Measurements from ENCODE around the gene BMERB1.
"Not testable (repeated sequence)": the region's sequence is repeated elsewhere in the genome, so short reads cannot be mapped to it uniquely, and the experiment has no call there.

Gene BMERB1

DNA sequence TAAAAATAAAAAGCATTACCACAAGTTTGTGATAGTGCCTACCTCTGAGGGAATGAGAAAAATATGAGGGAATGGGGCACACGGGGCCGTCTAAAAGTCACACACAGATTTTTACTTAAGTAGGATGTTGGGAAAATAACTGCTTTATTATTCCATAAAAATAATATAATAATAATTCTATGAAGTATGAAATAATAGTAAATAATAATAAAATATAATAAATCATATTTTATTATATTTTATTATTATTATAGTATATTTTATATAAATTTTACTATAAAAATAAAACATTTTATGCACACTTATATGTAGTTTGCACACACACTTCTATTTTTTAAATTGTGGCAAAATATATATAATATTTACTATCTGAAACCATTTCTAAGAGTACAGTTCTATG is 92.3 kb downstream of the BMERB1 start:
- no peak for DNase-seq

DNA sequence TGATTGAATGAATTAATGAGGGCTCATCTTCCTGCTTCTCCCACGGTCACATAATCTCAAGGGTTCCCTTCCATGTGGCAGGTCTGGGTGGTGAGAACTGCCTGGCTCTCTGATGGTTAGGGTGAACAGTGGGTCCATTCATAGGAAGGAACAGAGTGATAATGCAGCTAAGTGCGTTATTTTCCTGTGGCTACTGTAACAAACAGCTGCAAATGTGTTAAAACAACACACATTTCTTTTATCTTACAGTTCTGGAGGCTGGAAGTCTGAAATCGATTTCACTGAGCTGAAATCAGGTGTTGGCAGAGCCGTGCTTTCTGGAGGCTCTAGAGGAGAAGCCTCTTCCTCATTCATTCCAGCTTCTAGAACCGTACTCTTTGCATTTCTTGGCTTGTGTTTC is 95.3 kb downstream of the BMERB1 start:
- DNase-seq: no peak

DNA sequence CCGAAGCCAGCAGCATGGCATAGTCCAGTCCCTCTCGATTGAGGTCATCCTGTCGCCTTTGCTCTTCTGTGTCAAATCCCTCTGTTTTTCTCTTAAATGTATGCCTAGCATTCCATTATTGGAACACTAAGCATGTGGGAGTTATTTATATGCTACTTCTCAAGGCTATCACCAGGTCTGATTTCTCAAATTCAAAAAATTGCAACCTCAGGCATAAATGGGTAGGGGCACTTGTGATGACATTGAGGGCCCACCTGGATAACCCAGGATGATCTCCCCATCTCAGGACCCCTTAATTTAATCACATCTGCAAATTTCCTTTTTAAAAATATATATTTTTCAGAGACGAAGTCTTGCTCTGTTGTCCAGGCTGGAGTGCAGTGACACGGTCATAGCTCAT is 95.7 kb downstream of the BMERB1 start:
- DNase-seq: no peak

DNA sequence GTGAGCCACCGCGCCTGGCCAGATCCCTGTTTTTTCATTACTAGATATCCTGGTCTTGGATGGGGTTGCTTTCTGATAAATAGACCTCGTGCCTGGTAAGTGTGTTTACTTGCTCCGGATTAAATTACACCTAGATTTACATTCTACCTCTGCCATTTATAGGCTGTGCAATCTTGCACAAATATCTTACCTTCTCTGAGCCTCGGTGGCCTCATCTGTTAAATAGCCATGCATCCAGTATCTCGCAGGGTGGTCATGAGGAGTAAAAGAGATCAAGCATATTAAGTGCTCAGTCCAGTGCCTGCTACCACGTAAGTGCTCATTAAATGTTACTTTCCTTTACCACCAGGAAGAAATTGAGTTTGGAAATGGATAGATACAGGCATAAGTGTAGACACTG is 98.4 kb downstream of the BMERB1 start:
- DNase-seq: no peak

DNA sequence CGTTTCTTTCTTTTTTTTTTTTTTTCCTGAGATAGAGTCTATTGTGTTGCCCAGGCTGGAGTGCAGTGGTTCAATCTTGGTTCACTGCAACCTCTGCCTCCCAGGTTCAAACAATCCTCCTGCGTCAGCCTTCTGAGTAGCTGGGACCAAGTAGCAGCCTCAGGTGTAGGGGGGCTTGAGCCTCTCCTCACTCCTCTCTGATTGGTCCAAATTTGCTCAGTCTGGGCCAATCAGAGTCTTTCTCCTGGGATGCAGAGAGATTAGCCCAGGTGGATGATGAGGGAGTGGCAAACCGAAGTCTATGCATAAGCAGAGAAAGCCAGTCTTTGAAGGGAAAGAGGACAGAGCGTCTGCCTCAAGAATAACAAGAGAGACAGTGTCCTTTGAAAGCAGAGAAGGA is 99.0 kb downstream of the BMERB1 start:
- DNase-seq: no peak

DNA sequence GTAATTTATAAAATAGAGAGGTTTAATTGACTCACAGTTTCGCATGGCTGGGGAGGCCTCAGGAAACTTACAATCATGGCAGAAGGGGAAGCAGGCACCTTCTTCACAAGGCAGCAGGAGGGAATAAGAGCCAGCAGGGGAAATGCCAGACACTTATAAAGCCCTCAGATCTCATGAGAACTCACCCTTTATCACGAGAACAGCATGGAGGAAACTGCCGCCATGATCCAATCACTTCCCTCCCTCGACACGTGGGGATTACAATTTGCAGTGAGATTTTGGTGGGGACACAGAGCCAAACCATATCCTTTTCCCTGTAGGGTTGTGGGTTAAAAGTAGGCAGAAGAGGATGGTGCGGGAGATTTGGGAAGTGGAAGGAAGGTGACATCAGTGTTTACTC is 101.4 kb downstream of the BMERB1 start:
- no peak for DNase-seq

DNA sequence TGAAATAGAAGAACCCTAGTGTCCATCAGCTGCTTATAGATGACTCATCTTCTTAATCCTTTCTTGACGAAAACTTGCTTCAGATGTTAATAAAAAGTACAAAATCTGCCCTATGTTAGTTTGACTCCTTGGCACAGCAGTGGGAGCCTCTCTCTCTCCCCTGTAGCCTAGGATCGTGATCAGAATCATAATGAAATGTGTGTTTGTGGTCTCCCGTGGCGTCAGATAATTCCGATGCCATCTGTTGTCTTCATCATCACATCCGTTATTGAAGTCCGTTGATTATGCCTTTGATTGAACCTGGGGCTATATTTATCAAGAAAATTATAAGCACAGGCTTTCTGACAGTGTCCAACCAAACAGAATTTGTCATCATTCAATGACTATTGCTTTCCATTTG is 102.5 kb downstream of the BMERB1 start:
- no peak for DNase-seq

DNA sequence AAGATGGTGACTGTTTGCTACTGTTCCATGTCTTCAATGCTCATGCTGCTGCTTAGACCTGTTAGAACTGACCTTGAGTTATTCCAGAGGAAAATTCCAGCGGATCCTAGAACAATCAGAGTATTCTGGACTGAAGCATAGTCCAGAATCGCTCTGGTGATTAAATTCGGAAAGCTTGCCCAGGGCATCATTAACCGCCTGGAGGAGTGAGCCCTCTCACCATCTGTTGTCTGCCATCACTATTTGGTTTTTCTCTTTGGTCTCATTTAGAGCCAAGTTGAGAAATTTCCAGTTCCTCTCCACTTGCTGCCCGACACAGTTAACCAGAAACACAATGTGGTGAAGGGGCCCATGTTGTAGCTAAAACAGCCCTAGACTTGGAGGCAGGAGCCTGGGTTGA is 104.1 kb downstream of the BMERB1 start:
- DNase-seq: peak; percentile 44

DNA sequence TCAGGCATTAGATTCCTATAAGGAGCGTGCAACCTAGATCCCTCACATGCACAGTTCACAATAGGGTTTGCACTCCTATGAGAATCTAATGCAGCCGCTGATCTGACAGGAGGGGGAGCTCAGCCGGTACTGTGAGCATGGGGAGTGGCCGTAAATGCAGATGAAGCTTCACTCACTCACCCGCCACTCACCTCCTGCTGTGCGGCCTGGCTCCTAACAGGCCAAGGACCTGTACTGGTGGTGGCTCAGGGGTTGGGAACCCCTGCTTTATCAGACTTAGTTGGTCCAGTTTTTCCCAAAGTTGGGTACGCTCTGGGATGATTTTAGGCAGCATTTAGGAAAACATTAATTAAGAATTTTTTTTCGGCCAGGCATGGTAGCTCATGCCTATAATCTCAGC is 104.8 kb downstream of the BMERB1 start:
- DNase-seq: peak; percentile 14

DNA sequence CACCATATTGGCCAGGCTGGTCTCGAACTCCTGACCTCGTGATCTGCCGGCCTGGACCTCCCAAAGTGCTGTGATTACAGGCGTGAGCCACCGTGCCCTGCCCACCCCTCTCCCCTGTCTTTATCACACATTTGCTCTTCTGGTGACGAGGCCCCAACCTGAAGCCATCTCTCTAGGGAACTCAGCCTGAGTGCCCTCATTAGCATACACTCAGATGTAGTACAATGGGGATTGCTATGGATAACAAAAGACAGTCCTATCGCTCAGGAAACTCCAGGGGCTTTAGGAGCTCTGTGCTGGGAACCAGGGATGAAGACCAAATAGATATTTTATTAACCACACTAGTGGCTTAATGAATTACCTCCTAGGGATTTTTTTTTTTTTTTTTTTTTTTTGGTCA is 107.9 kb downstream of the BMERB1 start:
- DNase-seq: no peak

DNA sequence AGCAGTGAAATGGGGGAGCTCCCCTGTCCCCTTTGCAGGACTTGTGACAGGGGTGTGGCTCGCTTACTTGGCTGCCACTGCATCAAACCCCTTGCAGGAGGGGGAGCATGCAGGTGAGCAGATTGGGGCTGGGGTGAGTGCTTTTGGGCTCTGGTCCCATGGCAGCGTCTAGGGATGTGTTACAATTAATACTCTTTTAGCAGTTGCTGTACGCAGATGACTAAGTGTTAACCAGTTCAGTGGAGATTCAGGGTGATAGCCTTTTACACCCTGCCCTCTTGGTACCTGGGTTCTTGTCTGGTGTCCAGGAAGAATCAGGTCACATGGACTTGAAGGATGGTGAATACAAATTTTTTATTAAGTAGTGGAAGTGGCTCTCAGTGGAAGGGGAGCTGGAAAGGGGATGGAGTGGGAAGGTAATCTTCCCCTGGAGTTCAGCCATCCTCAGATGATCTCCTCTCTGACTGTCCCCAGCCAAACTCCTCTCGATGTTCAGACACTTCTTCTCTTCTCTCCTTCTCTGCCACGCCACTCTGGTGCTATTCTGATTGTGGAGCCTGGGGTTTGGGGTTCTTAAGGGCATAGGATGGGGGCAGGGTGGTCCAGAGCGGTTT is 108.5 kb downstream of the BMERB1 start:
- no peak for DNase-seq

DNA sequence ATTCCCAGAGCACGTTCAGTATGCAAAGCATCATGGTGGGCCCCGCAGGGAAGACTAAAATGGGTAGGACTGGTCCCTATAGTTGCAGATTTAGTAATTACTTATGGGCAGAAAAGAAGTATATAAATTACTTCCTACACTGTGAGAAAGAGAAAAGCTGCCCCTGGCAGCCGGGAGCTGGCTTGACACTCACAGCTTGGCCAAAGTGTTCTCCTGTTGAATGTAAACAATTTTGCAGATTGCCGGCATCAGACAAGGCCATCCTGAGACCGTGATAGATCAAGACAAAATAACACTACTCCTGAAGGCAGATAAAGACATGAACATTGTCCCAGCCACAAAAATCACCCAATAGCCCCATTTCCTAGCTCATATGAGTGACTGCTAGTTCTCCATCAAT is 110.0 kb downstream of the BMERB1 start:
- no peak for DNase-seq

DNA sequence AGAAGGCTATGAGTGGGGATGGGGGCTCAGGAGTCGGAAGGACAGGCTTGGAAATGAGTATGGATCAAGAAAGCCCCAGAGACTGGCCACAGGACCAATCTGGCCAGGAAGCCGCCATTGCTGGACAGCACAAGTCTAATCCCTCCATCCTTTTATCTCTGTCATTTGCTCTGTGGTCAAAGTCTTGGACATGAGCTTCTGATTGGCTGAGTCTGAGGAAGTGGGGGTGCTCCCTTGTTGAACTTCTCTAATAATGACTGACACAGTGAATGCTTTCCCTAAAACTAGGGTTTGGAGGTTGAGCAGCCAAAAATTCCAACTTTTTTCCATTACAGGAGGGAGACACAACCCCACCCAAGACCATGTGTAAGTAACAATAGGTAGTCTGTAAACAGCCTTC is 111.2 kb downstream of the BMERB1 start:
- no peak for DNase-seq

DNA sequence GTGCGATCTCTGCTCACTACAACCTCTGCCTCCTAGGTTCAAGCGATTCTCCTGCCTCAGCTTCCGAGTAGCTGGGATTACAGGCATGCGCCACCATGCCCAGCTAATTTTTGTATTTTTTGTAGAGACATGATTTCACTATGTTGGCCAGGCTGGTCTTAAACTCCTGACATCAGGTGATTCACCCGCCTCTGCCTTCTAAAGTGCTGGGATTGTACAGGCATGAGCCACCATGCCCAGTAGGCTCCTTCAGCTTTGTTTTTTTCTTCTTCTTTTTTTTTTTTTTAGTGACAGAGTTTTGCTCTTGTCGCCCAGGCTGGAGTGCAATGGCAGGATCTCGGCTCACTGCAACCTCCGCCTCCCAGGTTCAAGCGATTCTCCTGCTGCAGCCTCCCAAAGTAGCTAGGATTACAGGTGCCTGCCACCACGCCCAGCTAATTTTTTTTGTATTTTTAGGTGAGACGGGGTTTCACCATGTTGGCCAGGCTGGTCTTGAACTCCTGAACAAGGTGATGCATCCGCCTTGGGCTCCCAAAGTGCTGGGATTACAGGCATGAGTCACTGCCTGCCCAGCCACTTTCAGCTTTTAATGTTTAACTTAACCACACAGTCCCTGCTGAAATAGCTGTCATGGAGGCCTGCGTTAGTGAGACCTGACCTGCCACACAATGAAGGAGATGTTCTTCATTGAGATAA is 112.8 kb downstream of the BMERB1 start:
- DNase-seq: not testable (repeated sequence)

DNA sequence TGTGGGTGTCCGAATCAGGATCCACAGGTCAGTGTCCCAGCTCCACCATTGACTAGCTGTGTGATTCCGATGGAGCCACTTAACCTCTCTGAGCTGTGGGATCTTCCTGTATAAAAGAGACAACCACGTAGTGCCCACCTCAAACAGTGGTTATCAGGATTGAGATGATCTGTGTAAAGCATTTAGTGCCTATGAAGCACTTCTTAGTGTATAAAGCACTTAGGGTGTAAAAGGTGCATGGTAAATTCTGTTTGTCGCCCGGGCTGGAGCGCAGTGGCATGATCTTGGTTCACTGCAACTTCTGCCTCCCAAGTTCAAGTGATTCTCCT is 113.3 kb downstream of the BMERB1 start:
- no peak for DNase-seq

DNA sequence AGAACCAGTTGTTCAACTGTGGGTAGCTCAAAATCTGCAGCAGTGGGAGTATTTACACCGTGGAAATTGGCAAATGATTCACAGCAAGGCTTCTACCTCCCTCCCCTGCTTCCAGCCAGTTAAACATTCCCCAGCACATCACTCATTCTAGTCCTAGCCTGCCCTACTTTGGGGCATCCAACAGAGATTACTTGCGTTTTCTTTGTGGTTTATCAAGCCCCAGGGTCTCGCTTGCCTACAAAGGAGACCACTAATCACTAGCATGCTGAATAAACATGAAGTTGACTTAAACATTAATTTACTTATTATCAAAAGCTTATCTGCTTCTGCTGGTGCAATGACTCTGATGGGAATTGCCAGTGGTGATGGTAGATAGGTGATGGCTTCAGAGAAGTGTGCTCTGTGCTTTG is 114.1 kb downstream of the BMERB1 start:
- no peak for DNase-seq

DNA sequence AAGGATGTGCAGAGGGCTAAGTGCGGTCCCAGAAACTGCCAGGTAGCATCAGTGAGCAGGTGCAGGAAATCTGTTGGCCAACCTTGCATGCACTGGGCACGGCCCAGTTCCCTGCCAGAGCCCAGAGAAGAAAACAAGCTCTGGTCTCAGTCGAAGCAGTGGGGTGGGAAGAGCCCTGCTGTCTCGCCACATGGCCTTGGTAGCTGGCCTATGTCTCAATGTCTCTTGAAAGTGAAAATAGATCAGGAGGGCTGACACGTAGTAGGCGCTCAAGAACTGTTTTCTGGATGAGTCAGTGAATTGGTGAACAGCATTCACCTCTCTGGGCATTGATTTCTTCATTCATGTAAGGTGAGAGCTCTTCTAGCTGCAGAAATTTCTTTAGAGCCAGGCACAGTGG is 118.1 kb downstream of the BMERB1 start:
- DNase-seq: no peak

DNA sequence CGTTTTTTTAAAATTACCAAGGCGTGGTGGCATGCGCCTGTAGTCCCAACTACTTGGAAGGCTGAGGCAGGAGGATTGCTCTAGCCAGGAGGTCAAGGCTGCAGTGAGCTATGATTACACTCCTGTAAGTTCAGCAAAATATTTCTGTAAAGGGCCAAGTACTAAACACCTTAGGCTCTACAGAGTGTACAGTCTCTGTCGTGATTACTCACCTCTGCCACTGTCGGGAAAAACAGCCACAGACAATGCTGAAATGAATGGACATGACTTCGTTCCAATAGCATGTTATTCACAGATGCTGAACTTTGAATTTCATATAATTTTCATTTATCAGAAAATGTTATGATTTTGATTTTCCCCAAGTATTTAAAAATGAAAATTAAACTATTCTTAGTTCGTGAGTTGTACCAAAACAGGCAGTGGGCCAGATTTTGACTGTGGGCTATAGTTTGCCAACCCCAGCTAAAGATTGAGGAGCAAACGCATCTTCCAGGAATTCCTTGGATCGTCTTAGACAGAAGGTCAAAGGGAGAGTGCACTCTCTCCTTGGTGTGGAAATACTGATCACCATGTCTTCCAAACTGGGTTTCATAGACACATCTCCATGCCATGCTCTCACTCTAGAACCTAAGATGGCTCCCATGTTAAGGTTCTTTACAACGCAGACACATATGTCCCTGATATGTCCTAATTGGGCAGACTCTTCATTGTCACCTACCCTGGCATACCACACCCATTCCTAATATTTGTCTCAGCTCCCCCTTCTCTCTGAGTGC is 119.1 kb downstream of the BMERB1 start:
- no peak for DNase-seq

DNA sequence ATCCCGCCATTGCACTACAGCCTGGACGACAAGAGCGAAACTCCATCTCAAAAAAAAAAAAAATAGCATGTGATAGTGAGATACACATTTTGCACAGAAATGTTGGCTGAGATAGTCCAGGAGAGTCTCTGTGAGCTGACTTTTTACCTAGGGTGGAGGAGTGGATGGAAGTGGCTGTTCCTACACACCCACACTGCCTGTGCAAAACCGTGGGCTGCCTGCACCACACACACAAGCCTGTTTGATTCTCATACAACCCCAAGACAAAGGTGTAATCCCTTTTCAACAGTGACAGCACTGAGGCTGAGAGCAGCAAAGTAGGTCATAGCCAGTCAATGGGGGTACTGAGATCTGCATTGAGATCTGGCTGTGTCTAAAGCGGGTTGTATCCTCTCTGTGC is 121.7 kb downstream of the BMERB1 start:
- DNase-seq: no peak

DNA sequence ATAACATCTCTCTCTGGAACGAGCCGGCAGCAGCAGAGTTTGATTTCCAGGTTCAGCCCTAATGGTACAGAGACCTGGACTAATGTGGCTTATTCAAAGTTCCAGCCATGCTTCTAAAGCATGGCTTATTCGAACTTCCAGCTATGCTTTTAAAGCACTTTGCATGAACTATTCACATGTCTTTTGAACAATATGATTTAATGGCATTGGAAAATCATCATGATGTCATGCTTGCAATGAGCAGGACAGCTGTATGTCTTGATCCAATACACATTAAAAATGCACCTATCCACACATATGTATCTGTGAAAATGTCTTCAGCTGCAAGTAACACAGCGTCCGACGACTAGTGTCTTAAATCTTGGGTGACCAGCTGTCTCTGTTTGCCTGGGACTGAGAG is 122.9 kb downstream of the BMERB1 start:
- no peak for DNase-seq

DNA sequence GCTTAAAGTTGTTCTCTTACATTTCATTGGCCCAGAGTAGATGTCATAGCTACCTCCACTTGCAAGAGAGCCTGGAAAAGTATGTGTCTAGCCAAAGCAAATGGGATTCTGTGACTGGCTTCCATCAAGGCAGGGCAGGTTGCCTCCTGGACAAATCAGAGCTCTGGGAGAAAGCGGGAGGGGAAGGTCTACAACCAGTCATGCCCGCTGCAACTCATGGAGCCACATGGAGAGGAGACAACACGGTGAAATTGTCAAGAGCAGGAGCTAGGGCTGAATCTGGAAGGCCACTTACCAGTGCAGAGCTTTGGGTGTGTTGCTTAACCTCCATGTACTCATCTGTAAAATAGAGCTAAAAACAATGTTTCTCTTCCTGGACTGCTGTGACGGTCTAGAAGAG is 124.8 kb downstream of the BMERB1 start:
- no peak for DNase-seq

DNA sequence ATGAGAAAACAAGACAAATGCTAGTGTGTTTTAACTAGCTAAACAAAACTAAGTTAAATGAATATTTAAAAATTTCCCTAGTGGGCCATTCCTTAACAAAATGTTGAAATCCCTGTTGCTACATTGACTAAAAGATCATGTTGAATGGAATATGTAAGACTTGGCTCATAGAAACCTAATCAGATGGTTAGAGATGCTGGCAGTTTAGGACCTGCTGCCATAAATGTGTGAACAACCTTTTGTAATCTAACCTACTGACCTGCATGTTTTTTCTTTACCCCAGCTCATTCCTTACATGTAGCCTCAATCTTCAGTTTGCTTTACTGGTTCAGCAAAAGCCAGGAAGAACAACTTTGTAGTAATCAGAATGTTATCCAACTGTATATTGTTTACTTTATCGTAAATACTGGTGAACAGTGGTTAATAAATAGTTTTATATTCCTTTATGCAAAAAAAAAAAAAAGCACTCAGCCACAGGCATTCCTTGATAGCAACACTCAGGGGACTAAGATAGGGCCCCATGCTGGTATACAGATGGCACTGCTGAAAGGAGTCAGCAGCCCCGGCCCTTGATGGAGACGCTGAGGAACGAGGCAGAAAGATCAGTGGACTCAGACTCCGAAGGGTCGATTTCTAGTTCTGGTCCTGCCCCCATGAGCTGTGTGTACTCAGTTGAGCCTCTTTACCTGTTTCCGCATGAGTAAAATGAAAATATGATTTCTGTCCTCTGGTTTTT is 130.4 kb downstream of the BMERB1 start:
- no peak for DNase-seq

DNA sequence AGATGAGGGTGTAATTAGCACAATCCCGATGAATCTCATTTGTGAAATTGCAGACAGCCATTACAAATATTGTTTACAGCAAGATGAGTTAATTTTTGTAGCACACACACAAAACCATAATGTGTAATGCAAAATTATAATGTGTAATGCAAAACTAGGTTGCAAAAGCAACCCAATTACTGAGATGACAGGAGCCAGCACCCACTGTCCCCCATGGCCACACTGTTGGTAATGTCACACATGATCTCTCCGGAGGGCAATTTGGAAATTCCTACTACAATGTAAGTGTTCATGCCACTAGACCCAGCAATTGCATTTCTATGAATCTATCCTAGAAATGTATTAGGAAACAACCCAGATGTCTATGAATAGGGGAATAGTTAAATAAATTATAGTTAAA is 131.7 kb downstream of the BMERB1 start:
- no peak for DNase-seq

DNA sequence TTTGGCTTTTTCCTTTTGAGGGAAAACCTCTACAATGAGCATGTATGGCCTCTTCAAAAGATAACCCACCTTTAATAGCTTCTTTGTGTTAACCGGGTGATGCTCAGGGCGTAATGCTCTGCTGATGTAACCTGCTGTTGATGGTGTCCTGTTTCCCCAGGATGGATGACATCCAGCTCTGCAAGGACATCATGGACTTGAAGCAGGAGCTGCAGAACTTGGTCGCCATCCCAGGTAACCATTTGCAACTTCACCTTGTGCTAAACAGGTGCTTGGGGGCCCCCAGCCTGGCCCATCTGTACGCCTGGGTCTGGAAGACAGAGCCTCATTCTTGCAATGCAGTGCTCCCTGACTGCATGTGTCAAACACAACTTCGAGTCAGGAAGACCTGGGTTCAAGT is 133.4 kb downstream of the BMERB1 start:
- no peak for DNase-seq

Measured in NCI-H1694 (cell line).